ENCODE results near the gene CPEB2.

CPEB2 gene

GRCh38 chr4:15001869-15002658 lies at the start of gene CPEB2:
TSS of gene CPEB2 (plus strand) at chr4:15002481. CDS start at chr4:15002674, 193 bp downstream.
- H3K27ac ChIP-seq (ENCODE audit: low read depth in 2 of 2, low read length in 2 of 2): peak within 1 kb of the TSS; percentile 99 to 100

GRCh38 chr4:14958436-14958835 lies 43.8 kb upstream of the CPEB2 start:
- Histone ChIP-seq H3K9me3 (ENCODE audit: control insufficient read depth in 2 of 2, low read length in 2 of 2) (no peaks in the 10 kb centered on the region), H3K27me3 (ENCODE audit: control insufficient read depth in 2 of 2, insufficient read depth in 2 of 2, low read length in 2 of 2) (no peaks in the 10 kb centered on the region), H3K9ac (ENCODE audit: low read depth in 1 of 2, low read length in 2 of 2) (no peak overlapping the region), H3K4me1 (ENCODE audit: control insufficient read depth in 2 of 2, insufficient read depth in 2 of 2, low read length in 2 of 2) (no peaks in the 10 kb centered on the region), H3K27ac (ENCODE audit: low read depth in 2 of 2, low read length in 2 of 2) (no peak overlapping the region), H3K4me3 (ENCODE audit: low read length in 2 of 2) (no peak overlapping the region), H3K36me3 (ENCODE audit: control insufficient read depth in 2 of 2, insufficient read depth in 2 of 2, low read length in 2 of 2) (no peaks in the 10 kb centered on the region)

More at GRCh38 chr4:15001869-15002658, at the start of gene CPEB2:
- Histone ChIP-seq H3K4me3 (ENCODE audit: low read length in 2 of 2) (peak within 1 kb of the TSS; percentile 84 to 93), H3K27me3 (ENCODE audit: control insufficient read depth in 2 of 2, insufficient read depth in 2 of 2, low read length in 2 of 2) (no peaks in the 10 kb centered on the region), H3K4me1 (ENCODE audit: control insufficient read depth in 2 of 2, insufficient read depth in 2 of 2, low read length in 2 of 2) (peaks cover 5 to 6% of the 10 kb centered on the region in 2 donors), H3K36me3 (ENCODE audit: control insufficient read depth in 2 of 2, insufficient read depth in 2 of 2, low read length in 2 of 2) (no peaks in the 10 kb centered on the region), H3K9me3 (ENCODE audit: control insufficient read depth in 2 of 2, low read length in 2 of 2) (no peaks in the 10 kb centered on the region), H3K9ac (ENCODE audit: low read depth in 1 of 2, low read length in 2 of 2) (peak within 1 kb of the TSS; percentile 99)

- H3K4me3 ChIP-seq (ENCODE audit: low read length in 2 of 2): no peak overlapping the region
- no peak overlapping the region for H3K27ac ChIP-seq (ENCODE audit: low read depth in 2 of 2, low read length in 2 of 2)
- no peaks in the 10 kb centered on the region for H3K36me3 ChIP-seq (ENCODE audit: control insufficient read depth in 2 of 2, insufficient read depth in 2 of 2, low read length in 2 of 2)
- no peaks in the 10 kb centered on the region for H3K4me1 ChIP-seq (ENCODE audit: control insufficient read depth in 2 of 2, insufficient read depth in 2 of 2, low read length in 2 of 2)
- no peaks in the 10 kb centered on the region for H3K27me3 ChIP-seq (ENCODE audit: control insufficient read depth in 2 of 2, insufficient read depth in 2 of 2, low read length in 2 of 2)
- no peaks in the 10 kb centered on the region for H3K9me3 ChIP-seq (ENCODE audit: control insufficient read depth in 2 of 2, low read length in 2 of 2)
- H3K9ac ChIP-seq (ENCODE audit: low read depth in 1 of 2, low read length in 2 of 2): no peak overlapping the region
These were observed 41.0 kb upstream of the CPEB2 start for GRCh38 chr4:14961292-14961691.

DNA sequence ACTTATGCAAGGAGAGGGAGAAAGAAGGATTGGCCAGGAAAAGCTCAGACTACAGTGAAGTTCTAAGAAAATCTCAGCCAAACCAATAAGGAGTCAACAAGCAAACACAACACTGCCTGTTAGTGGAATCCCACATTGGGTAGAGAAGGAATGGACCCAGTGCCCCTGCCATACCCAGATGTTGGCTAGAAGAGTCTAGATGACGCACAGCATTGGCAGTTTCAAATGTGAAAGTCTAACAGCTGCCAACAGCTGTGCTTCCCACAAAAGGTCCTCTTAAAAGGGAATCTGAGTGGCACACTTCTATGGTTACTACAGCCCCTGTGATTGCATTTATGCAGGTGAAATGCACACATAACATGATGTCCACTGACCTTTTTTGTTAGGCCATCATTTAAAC lies 37.2 kb upstream of the CPEB2 start:
- Histone ChIP-seq H3K36me3 (ENCODE audit: control insufficient read depth in 2 of 2, insufficient read depth in 2 of 2, low read length in 2 of 2) (no peaks in the 10 kb centered on the region), H3K27ac (ENCODE audit: low read depth in 2 of 2, low read length in 2 of 2) (no peak overlapping the region), H3K9ac (ENCODE audit: low read depth in 1 of 2, low read length in 2 of 2) (no peak overlapping the region), H3K27me3 (ENCODE audit: control insufficient read depth in 2 of 2, insufficient read depth in 2 of 2, low read length in 2 of 2) (no peaks in the 10 kb centered on the region), H3K9me3 (ENCODE audit: control insufficient read depth in 2 of 2, low read length in 2 of 2) (no peaks in the 10 kb centered on the region), H3K4me1 (ENCODE audit: control insufficient read depth in 2 of 2, insufficient read depth in 2 of 2, low read length in 2 of 2) (no peaks in the 10 kb centered on the region), H3K4me3 (ENCODE audit: low read length in 2 of 2) (no peak overlapping the region)

DNA sequence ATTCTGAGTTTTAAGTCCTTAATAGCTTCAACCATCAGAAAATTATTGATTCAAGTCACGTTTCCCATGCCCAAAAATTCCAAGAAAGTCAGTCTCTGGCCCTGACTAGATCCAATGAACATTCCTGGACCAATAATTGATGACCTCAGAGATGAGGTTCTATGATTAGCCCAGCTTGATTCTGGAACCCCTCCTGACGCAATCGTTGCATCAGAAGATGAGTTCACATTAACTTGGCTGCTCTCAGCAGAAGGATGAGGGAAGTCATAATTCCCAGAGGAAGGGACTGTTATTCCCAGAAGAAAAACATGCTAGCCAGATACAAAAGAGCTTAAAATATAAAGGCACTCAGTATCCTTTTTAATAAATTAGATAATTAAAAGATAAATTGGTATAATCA lies 34.3 kb upstream of the CPEB2 start:
- Histone ChIP-seq H3K4me1 (ENCODE audit: control insufficient read depth in 2 of 2, insufficient read depth in 2 of 2, low read length in 2 of 2) (no peaks in the 10 kb centered on the region), H3K4me3 (ENCODE audit: low read length in 2 of 2) (no peak overlapping the region), H3K27ac (ENCODE audit: low read depth in 2 of 2, low read length in 2 of 2) (no peak overlapping the region), H3K36me3 (ENCODE audit: control insufficient read depth in 2 of 2, insufficient read depth in 2 of 2, low read length in 2 of 2) (no peaks in the 10 kb centered on the region), H3K9ac (ENCODE audit: low read depth in 1 of 2, low read length in 2 of 2) (no peak overlapping the region), H3K27me3 (ENCODE audit: control insufficient read depth in 2 of 2, insufficient read depth in 2 of 2, low read length in 2 of 2) (no peaks in the 10 kb centered on the region), H3K9me3 (ENCODE audit: control insufficient read depth in 2 of 2, low read length in 2 of 2) (no peaks in the 10 kb centered on the region)

- Histone ChIP-seq H3K36me3 (ENCODE audit: control insufficient read depth in 2 of 2, insufficient read depth in 2 of 2, low read length in 2 of 2) (no peaks in the 10 kb centered on the region), H3K9ac (ENCODE audit: low read depth in 1 of 2, low read length in 2 of 2) (no peak overlapping the region), H3K4me1 (ENCODE audit: control insufficient read depth in 2 of 2, insufficient read depth in 2 of 2, low read length in 2 of 2) (no peaks in the 10 kb centered on the region), H3K27ac (ENCODE audit: low read depth in 2 of 2, low read length in 2 of 2) (no peak overlapping the region), H3K4me3 (ENCODE audit: low read length in 2 of 2) (no peak overlapping the region), H3K27me3 (ENCODE audit: control insufficient read depth in 2 of 2, insufficient read depth in 2 of 2, low read length in 2 of 2) (no peaks in the 10 kb centered on the region), H3K9me3 (ENCODE audit: control insufficient read depth in 2 of 2, low read length in 2 of 2) (no peaks in the 10 kb centered on the region)
These were observed 24.5 kb upstream of the CPEB2 start for GRCh38 chr4:14977830-14978229.

DNA sequence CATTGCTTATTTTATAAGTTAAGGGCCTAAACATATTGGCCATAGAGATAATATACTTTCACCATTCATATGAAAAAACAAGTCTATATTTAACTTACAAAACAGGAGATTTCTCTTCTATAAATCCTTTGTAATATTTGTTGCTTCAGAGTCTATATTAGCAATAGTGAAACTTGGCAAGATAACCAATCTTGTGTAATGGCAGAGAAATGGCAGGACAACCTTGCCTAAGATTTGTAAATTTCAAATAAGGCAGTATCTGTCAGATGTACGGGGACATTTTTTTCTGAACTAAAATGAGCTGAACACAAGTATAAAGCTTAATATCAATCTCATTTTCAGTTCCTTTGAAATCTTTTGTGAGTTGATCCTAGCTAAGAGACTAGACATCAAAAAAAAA lies 17.8 kb upstream of the CPEB2 start:
- H3K27me3 ChIP-seq (ENCODE audit: control insufficient read depth in 2 of 2, insufficient read depth in 2 of 2, low read length in 2 of 2): no peaks in the 10 kb centered on the region
- no peak overlapping the region for H3K27ac ChIP-seq (ENCODE audit: low read depth in 2 of 2, low read length in 2 of 2)
- no peaks in the 10 kb centered on the region for H3K9me3 ChIP-seq (ENCODE audit: control insufficient read depth in 2 of 2, low read length in 2 of 2)
- no peaks in the 10 kb centered on the region for H3K36me3 ChIP-seq (ENCODE audit: control insufficient read depth in 2 of 2, insufficient read depth in 2 of 2, low read length in 2 of 2)
- no peak overlapping the region for H3K9ac ChIP-seq (ENCODE audit: low read depth in 1 of 2, low read length in 2 of 2)
- H3K4me3 ChIP-seq (ENCODE audit: low read length in 2 of 2): no peak overlapping the region
- no peaks in the 10 kb centered on the region for H3K4me1 ChIP-seq (ENCODE audit: control insufficient read depth in 2 of 2, insufficient read depth in 2 of 2, low read length in 2 of 2)

GRCh38 chr4:14985161-14985560 lies 17.1 kb upstream of the CPEB2 start:
- Histone ChIP-seq H3K36me3 (ENCODE audit: control insufficient read depth in 2 of 2, insufficient read depth in 2 of 2, low read length in 2 of 2) (no peaks in the 10 kb centered on the region), H3K4me1 (ENCODE audit: control insufficient read depth in 2 of 2, insufficient read depth in 2 of 2, low read length in 2 of 2) (no peaks in the 10 kb centered on the region), H3K9ac (ENCODE audit: low read depth in 1 of 2, low read length in 2 of 2) (no peak overlapping the region), H3K27ac (ENCODE audit: low read depth in 2 of 2, low read length in 2 of 2) (no peak overlapping the region), H3K27me3 (ENCODE audit: control insufficient read depth in 2 of 2, insufficient read depth in 2 of 2, low read length in 2 of 2) (no peaks in the 10 kb centered on the region), H3K4me3 (ENCODE audit: low read length in 2 of 2) (no peak overlapping the region), H3K9me3 (ENCODE audit: control insufficient read depth in 2 of 2, low read length in 2 of 2) (no peaks in the 10 kb centered on the region)

GRCh38 chr4:14985843-14986242 lies 16.4 kb upstream of the CPEB2 start:
- no peaks in the 10 kb centered on the region for H3K27me3 ChIP-seq (ENCODE audit: control insufficient read depth in 2 of 2, insufficient read depth in 2 of 2, low read length in 2 of 2)

DNA sequence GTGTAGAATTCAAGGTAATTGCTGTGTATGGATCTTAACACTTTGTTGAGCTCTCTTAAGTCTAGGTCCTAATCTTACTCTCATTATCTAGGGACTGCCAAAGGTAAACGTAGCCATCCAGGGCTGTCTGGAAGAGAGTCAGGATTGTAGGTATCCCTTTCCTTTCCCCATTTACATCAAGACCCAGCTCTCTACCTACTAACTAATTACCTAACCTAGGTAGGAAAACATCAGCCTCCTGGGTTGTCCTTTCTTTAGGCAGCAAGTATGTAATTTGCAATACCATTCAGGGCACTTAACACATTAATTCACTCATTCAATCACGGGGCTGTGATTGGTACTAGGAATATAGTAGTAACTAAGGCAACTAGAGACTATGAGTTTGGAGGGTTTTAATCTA lies 15.2 kb upstream of the CPEB2 start:
- Histone ChIP-seq H3K27me3 (ENCODE audit: control insufficient read depth in 2 of 2, insufficient read depth in 2 of 2, low read length in 2 of 2) (no peaks in the 10 kb centered on the region), H3K4me3 (ENCODE audit: low read length in 2 of 2) (no peak overlapping the region), H3K4me1 (ENCODE audit: control insufficient read depth in 2 of 2, insufficient read depth in 2 of 2, low read length in 2 of 2) (no peaks in the 10 kb centered on the region), H3K9me3 (ENCODE audit: control insufficient read depth in 2 of 2, low read length in 2 of 2) (no peaks in the 10 kb centered on the region), H3K27ac (ENCODE audit: low read depth in 2 of 2, low read length in 2 of 2) (no peak overlapping the region), H3K9ac (ENCODE audit: low read depth in 1 of 2, low read length in 2 of 2) (no peak overlapping the region), H3K36me3 (ENCODE audit: control insufficient read depth in 2 of 2, insufficient read depth in 2 of 2, low read length in 2 of 2) (no peaks in the 10 kb centered on the region)

More at GRCh38 chr4:14985843-14986242, 16.4 kb upstream of the CPEB2 start:
- Histone ChIP-seq H3K9me3 (ENCODE audit: control insufficient read depth in 2 of 2, low read length in 2 of 2) (no peaks in the 10 kb centered on the region), H3K4me1 (ENCODE audit: control insufficient read depth in 2 of 2, insufficient read depth in 2 of 2, low read length in 2 of 2) (no peaks in the 10 kb centered on the region), H3K27ac (ENCODE audit: low read depth in 2 of 2, low read length in 2 of 2) (no peak overlapping the region), H3K9ac (ENCODE audit: low read depth in 1 of 2, low read length in 2 of 2) (no peak overlapping the region), H3K36me3 (ENCODE audit: control insufficient read depth in 2 of 2, insufficient read depth in 2 of 2, low read length in 2 of 2) (no peaks in the 10 kb centered on the region), H3K4me3 (ENCODE audit: low read length in 2 of 2) (no peak overlapping the region)

Data from mucosa of rectum (tissue), 2 donors.